H9 (cell line): ENCODE data around the gene KLF11. TPM values are rescaled to one million over a fixed set of nuclear protein-coding genes. Genes with fewer than 3 reads are reported as not detected.

ENCODE experiments used
- DNase-seq: peaks from one replicate; pipeline ENCODE4 v3.0.0-alpha.2; 2017
- H2AFZ ChIP-seq: one replicate; pipeline ENCODE4 v1.6.1; 2013; ENCODE audit warnings: mild to moderate bottlenecking, low read length, control low read depth, moderate library complexity
- H2AK5ac ChIP-seq: 2 replicates; pipeline ENCODE4 v1.6.1; 2013; ENCODE audit warnings: low read length, control low read depth, mixed read lengths; ENCODE audit not compliant: insufficient read length
- H2BK120ac ChIP-seq: one replicate; pipeline ENCODE4 v1.6.1; 2013; ENCODE audit warnings: low read depth, mild to moderate bottlenecking, low read length, control low read depth, inconsistent platforms; ENCODE audit not compliant: poor library complexity, severe bottlenecking
- H2BK12ac ChIP-seq: 2 replicates; pipeline ENCODE4 v1.6.1; 2013; ENCODE audit warnings: low read length, control low read depth, mixed read lengths, low read depth; ENCODE audit not compliant: insufficient read length
- H2BK15ac ChIP-seq: 2 replicates; pipeline ENCODE4 v1.6.1; 2013; ENCODE audit warnings: low read depth, low read length, control low read depth
- H2BK20ac ChIP-seq: one replicate; pipeline ENCODE4 v1.6.1; 2013; ENCODE audit warnings: low read depth, mild to moderate bottlenecking, low read length, control low read depth, inconsistent platforms; ENCODE audit not compliant: poor library complexity, severe bottlenecking
- H2BK5ac ChIP-seq: 2 replicates; pipeline ENCODE4 v1.6.1; 2013; ENCODE audit warnings: low read length, control low read depth, mixed read lengths; ENCODE audit not compliant: insufficient read length
- H3K14ac ChIP-seq: 2 replicates; pipeline ENCODE4 v1.6.1; 2013; ENCODE audit warnings: low read length, control low read depth; ENCODE audit not compliant: insufficient read depth
- H3K18ac ChIP-seq: 2 replicates; pipeline ENCODE4 v1.6.1; 2013; ENCODE audit warnings: low read depth, mild to moderate bottlenecking, mixed read lengths, low read length, control low read depth; ENCODE audit not compliant: insufficient read length
- H3K23ac ChIP-seq: 2 replicates; pipeline ENCODE4 v1.6.1; 2013; ENCODE audit warnings: low read length, control low read depth, mixed read lengths, low read depth; ENCODE audit not compliant: insufficient read length
- H3K23me2 ChIP-seq: 2 replicates; pipeline ENCODE4 v1.6.1; 2013; ENCODE audit warnings: low read depth, mild to moderate bottlenecking, mixed read lengths, low read length, control low read depth; ENCODE audit not compliant: insufficient read length, poor library complexity, severe bottlenecking
- H3K27ac ChIP-seq: 2 replicates; pipeline ENCODE4 v1.5.1; 2013; ENCODE audit warnings: low read length, control low read depth, mixed read lengths, low read depth; ENCODE audit not compliant: insufficient read length
- H3K27me3 ChIP-seq: 2 replicates; pipeline ENCODE4 v1.6.1; 2013; ENCODE audit warnings: low read length, control low read depth, inconsistent platforms; ENCODE audit not compliant: insufficient read depth
- H3K4ac ChIP-seq: 2 replicates; pipeline ENCODE4 v1.6.1; 2013; ENCODE audit warnings: low read depth, mild to moderate bottlenecking, control low read depth, inconsistent platforms, low read length, moderate library complexity
- H3K4me1 ChIP-seq: 2 replicates; pipeline ENCODE4 v1.6.1; 2013; ENCODE audit warnings: low read length, control low read depth, inconsistent platforms; ENCODE audit not compliant: insufficient read depth
- H3K4me2 ChIP-seq: 2 replicates; pipeline ENCODE4 v1.6.1; 2013; ENCODE audit warnings: low read length, control low read depth, mixed read lengths; ENCODE audit not compliant: insufficient read length, insufficient read depth
- H3K56ac ChIP-seq: 2 replicates; pipeline ENCODE4 v1.6.1; 2013; ENCODE audit warnings: low read depth, mild to moderate bottlenecking, mixed read lengths, low read length, control low read depth; ENCODE audit not compliant: insufficient read length
- H3K79me1 ChIP-seq: 2 replicates; pipeline ENCODE4 v1.6.1; 2013; ENCODE audit warnings: low read depth, mild to moderate bottlenecking, moderate library complexity, low read length, control low read depth, inconsistent platforms; ENCODE audit not compliant: insufficient read depth, poor library complexity, severe bottlenecking
- H3K79me2 ChIP-seq: 2 replicates; pipeline ENCODE4 v1.6.1; 2013; ENCODE audit warnings: low read length, control low read depth, inconsistent platforms; ENCODE audit not compliant: insufficient read depth
- H3K9ac ChIP-seq: 2 replicates; pipeline ENCODE4 v1.6.1; 2013; ENCODE audit warnings: low read length, control low read depth, mixed read lengths; ENCODE audit not compliant: insufficient read length; ENCODE audit errors: extremely low read depth
- H3K9me3 ChIP-seq: one replicate; pipeline ENCODE4 v1.6.1; 2013; ENCODE audit warnings: low read depth, low read length, inconsistent platforms; ENCODE audit not compliant: control insufficient read depth
- H3T11ph ChIP-seq: one replicate; pipeline ENCODE4 v1.6.1; 2013; ENCODE audit warnings: mild to moderate bottlenecking, low read length, control low read depth, inconsistent platforms
- H4K20me1 ChIP-seq: one replicate; pipeline ENCODE4 v1.6.1; 2013; ENCODE audit not compliant: control insufficient read depth, insufficient read length, insufficient read depth
- H4K5ac ChIP-seq: 2 replicates; pipeline ENCODE4 v1.6.1; 2013; ENCODE audit warnings: low read depth, mild to moderate bottlenecking, mixed read lengths, low read length, control low read depth; ENCODE audit not compliant: insufficient read length
- H4K8ac ChIP-seq: replicated peaks from 2 replicates; pipeline ENCODE4 v1.6.1; 2013; ENCODE audit warnings: low read length, control low read depth, mixed read lengths, low read depth; ENCODE audit not compliant: insufficient read length
- H4K91ac ChIP-seq: 2 replicates; pipeline ENCODE4 v1.6.1; 2013; ENCODE audit warnings: low read depth, mild to moderate bottlenecking, moderate library complexity, mixed read lengths, low read length, control low read depth; ENCODE audit not compliant: insufficient read length
- H3K27ac Mint-ChIP-seq, 3 experiments: 2 replicates in 2 of 3; 3 replicates in 1 of 3; pipeline ENCODE4 v1.8.0; 2020 to 2021; ENCODE audit warnings: mixed read lengths in 3 of 3, mild to moderate bottlenecking in 1 of 3, moderate library complexity in 1 of 3
- H3K27me3 Mint-ChIP-seq: 2 replicates; pipeline ENCODE4 v1.8.0; 2021; ENCODE audit warnings: low read depth, mild to moderate bottlenecking, moderate library complexity, mixed read lengths
- H3K36me3 Mint-ChIP-seq, 3 experiments: 2 replicates in 2 of 3; 3 replicates in 1 of 3; pipeline ENCODE4 v1.8.0; 2020 to 2021; ENCODE audit warnings: low read depth in 3 of 3, mixed read lengths in 3 of 3; ENCODE audit not compliant: insufficient read depth in 1 of 3
- H3K4me1 Mint-ChIP-seq, 2 experiments: 2 replicates each; pipeline ENCODE4 v1.8.0; 2020; ENCODE audit warnings: mixed read lengths in 2 of 2
- H3K4me3 Mint-ChIP-seq, 2 experiments: 2 replicates in 1 of 2; 3 replicates in 1 of 2; pipeline ENCODE4 v1.8.0; 2020 to 2021; ENCODE audit warnings: mild to moderate bottlenecking in 2 of 2, mixed read lengths in 2 of 2, moderate library complexity in 1 of 2
- H3K9me3 Mint-ChIP-seq, 2 experiments: 2 replicates in 1 of 2; 3 replicates in 1 of 2; pipeline ENCODE4 v1.8.0; 2020; ENCODE audit warnings: mild to moderate bottlenecking in 2 of 2, mixed read lengths in 2 of 2, moderate library complexity in 1 of 2
- WGBS: extraction: QIAGEN DNeasy Blood & Tissue Kit; methylation state at CpG from one replicate; pipeline ENCODE4 v1.1.7; 2013; ENCODE audit warnings: missing lambda C conversion rate, low lambda C conversion rate, mixed read lengths; ENCODE audit not compliant: insufficient read length; ENCODE audit errors: extremely low coverage; 5-methylcytosine and 5-hydroxymethylcytosine counted together
- total RNA-seq: library from RNA; stranded (reverse); gene quantifications from 2 replicates; pipeline ENCODE4 v1.2.1, GENCODE V29; 2021
- TF ChIP-seq, protein P1 (sequence below): fragments of 200-600 bp; sonication (generic); conservative IDR thresholded peaks from 3 replicates; pipeline ENCODE4 v1.8.0; 2021; ENCODE audit warnings: antibody characterized with exemption, mild to moderate bottlenecking

KLF11 gene
- total RNA-seq, 1 experiment from 2014 or later = 15.5 TPM

- Histone ChIP-seq H2AFZ (no peak overlapping the region), H2AK5ac (no peak overlapping the region), H2BK5ac (no peak overlapping the region), H4K8ac (no peak overlapping the region), H4K91ac (no peak overlapping the region), H3K79me2 (no peaks in the 10 kb centered on the region), H3K4ac (no peak overlapping the region), H2BK120ac (no peak overlapping the region), H3T11ph (no peak overlapping the region), H2BK15ac (no peak overlapping the region), H3K27me3 (no peaks in the 10 kb centered on the region), H3K23me2 (peaks cover 3% of the 10 kb centered on the region), H4K5ac (no peak overlapping the region), H3K27ac (no peak overlapping the region), H3K23ac (no peak overlapping the region), H3K4me1 (peaks cover 4% of the 10 kb centered on the region; the same call in 1 of the 2 replicates), H3K9ac (no peak overlapping the region), H2BK20ac (no peak overlapping the region), H3K56ac (no peak overlapping the region), H3K14ac (no peak overlapping the region), H4K20me1 (no peaks in the 10 kb centered on the region), H3K9me3 (no peaks in the 10 kb centered on the region), H3K18ac (no peak overlapping the region), H3K79me1 (no peaks in the 10 kb centered on the region), H2BK12ac (no peak overlapping the region), H3K4me2 (no peak overlapping the region)
- no CpG with 5 or more reads among the region's 16 CpGs for WGBS
- no peaks in the 10 kb centered on the region for H3K36me3 Mint-ChIP-seq
- no peaks in the 10 kb centered on the region; a peak in 1 of 5 replicates for H3K9me3 Mint-ChIP-seq
- no peak overlapping the region for H3K4me3 Mint-ChIP-seq
- no peak overlapping the region for H3K27ac Mint-ChIP-seq
- peaks cover 2% of the 10 kb centered on the region; the same call in 1 of the 2 replicates for H3K27me3 Mint-ChIP-seq
- TF ChIP-seq, protein P1, sequence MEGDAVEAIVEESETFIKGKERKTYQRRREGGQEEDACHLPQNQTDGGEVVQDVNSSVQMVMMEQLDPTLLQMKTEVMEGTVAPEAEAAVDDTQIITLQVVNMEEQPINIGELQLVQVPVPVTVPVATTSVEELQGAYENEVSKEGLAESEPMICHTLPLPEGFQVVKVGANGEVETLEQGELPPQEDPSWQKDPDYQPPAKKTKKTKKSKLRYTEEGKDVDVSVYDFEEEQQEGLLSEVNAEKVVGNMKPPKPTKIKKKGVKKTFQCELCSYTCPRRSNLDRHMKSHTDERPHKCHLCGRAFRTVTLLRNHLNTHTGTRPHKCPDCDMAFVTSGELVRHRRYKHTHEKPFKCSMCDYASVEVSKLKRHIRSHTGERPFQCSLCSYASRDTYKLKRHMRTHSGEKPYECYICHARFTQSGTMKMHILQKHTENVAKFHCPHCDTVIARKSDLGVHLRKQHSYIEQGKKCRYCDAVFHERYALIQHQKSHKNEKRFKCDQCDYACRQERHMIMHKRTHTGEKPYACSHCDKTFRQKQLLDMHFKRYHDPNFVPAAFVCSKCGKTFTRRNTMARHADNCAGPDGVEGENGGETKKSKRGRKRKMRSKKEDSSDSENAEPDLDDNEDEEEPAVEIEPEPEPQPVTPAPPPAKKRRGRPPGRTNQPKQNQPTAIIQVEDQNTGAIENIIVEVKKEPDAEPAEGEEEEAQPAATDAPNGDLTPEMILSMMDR = no peak
- peaks cover 12 to 32% of the 10 kb centered on the region in 2 experiments for H3K4me1 Mint-ChIP-seq
- no peak for DNase-seq
Measured at GRCh38 chr2:10027660-10028330, 15.6 kb upstream of the KLF11 start.
